Hindlimb muscle (tissue), 1 donor: ENCODE results near the gene UTS2. TPM values are rescaled to one million over a fixed set of nuclear protein-coding genes. Genes with fewer than 3 reads are reported as not detected.
A peak's percentile ranks its signal among the peaks of the same experiment; 100 is the strongest.

ENCODE experiments used
- DNase-seq: peaks from one replicate; pipeline ENCODE4 v3.0.0-alpha.2; 2013
- polyA plus RNA-seq: library from polyadenylated mRNA; unstranded; fragments of 120-200 nt; gene quantifications from one replicate; pipeline ENCODE4 v1.2.1, GENCODE V29; 2013; ENCODE audit not compliant: insufficient read length

The UTS2 gene
- polyA plus RNA-seq, 1 donor = not detected

DNA sequence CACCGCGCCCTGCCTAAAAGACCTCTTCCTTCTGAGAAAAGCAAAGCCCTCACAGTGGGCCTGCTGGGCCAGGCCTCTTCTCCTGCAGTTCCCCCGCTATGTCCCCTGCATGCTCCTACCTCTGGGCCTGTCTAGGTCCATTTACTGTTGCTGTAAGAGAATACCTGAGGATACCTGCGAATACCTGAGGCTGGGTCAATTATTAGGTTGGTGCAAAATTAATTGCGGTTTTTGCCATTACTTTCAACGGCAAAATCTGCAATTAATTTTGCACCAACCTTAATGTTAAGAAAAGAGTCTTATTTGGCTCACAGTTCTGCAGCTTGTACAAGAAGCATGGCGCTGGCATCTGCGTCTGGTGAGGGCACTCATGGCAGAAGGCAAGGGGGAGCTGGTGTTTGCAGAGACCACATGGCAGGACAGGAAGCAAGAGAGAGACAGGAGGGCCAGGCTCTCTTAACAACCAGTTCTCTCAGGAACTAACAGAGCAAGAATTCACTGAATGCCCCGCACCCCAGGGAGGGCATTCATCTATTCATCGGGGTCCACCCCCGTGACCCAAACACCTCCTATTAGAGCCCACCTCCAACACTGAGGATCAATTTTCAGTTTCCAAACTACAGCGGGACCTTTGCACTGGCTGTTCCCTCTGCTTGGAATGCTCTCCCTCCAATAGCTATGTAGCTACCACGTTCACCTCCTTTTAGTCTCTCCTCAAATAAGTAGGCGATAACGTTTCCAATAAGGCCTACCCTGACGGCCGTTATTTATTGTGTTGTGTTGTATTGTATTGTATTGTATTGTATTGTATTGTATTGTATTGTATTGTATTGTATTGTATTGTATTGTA, 9.6 kb upstream of the UTS2 start:
- DNase-seq = no peak

DNA sequence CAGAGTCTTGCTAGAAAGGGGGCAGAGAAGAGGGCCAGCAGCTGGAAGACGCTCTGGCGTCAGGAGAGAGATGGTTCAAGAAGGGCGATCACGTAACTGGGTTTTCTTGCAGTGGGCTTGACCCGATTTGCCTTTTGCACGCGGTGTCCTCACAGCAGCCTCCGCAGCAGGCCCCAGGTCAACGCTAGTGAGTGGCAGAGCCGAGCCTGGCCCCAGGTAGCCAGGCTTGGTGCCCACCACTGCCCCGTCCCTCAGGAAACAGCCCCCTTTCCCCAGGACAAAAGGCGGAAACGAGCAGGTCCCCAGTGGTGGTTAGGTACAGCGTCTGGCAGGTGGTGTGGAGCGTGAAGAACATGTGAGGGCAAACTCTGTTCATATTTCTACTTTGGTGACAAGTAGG, 8.6 kb upstream of the UTS2 start:
- no peak for DNase-seq

DNA sequence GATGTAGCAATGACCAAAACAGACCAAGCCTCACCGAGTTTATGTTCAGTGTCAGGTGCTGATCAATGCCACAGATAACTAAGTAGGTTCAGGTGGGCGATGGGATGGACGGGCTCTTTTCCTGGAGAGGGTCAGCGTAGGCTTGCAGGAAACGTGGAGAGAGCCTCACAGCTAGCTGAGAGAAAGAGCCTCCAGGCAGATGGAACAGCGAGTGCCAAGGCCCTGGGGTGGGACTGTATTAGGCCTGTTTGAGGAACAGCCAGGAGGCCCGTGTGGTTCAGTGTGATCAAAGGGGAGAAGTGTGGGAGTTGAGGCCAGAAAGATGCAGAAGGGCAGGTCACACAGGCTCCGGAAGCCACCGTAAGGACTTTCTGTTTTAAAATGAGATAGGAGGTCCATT, 7.3 kb upstream of the UTS2 start:
- no peak for DNase-seq

DNA sequence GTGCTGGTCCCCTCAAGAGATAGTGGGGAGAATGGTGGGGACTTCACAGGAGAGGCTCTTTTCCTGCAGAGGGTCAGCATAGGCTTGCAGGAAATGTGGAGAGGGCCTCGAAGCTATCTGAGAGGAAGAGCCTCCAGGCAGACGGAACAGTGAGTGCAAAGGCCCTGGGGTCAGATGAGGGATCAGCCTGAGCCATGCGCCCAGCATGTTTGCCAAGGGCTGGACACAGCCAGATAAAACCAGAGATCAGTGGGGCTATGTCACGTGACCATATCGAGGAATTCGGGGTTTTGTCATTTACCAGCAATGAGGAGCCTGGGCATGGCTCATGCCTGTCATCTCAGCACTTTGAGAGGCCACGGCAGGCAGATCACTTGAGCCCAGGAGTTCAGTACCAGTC, 6.5 kb upstream of the UTS2 start:
- DNase-seq = no peak

DNA sequence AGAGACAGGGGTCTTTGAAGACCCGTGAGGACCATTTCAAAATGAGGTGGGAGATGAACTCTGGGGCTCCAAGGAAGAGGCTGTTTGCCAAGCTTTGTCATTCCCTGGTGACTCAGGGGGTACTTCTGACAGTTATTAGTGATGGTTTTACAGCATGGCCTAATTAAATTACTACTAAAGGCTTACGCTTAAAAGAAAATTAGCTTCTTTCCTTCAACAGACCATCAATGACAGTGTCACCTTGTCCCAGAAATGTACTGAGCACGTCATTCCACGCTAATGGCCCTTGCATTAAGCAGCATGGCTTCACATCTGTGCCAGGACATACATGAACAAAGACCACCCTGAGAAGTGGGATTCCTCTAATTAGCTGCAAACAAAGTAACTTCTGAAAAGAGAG, 5.1 kb upstream of the UTS2 start:
- no peak for DNase-seq

DNA sequence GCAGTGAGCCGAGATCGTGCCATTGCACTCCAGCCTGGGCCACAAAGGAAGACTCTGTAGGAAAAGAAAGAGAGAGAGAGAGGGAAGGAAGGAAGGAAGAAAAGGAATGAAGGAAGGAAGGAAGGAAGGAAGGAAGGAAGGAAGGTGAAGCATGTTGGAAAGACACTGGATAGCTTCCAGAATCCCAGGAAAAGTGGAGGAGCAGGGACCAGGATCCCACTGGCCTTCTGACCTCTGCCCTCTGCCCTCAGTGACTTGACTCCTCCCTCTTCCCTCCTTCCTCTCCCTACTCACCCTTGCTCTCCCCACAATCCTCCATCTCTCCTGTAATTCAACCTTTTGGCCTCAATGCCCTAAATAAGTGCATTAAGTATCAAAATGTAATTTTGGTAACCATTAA, 4.1 kb upstream of the UTS2 start:
- DNase-seq = no peak

DNA sequence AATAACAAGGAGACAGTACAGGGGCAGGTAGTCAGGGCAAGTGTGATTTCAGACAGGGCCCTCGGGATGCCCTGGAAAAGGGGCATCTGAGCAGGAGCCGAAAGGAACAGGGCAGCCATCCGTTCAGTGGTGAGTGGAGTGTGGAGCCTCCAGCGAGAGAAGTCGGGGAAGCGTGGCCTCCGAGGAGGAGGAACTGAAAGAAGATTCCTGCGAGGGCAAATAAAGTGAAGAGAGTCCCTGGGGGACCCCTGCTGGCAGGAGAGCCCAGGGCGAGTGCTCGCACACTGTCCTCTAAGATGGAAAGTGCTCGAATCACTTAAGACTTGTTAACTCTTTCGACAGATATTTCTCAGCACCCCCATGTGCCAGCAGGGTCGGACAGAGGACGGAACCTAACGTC, 3.5 kb upstream of the UTS2 start:
- DNase-seq = peak; percentile 3

DNA sequence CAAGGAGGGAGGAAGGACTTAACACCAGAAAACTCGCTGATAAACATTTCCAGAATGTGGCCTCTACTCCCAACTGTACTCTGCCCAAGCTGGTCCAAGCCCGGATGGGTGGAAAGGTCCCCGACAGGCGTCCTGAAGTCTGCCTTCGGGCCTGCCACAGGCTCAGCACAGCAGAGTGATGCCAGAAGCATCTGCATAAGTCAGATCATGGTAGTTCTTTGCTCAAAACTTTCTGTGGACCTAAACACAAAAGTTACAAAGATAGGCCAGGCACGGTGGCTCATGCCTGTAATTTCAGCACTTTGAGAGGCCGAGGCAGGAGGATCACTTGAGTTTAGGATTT, 790 bp upstream of the UTS2 start:
- DNase-seq = no peak

DNA sequence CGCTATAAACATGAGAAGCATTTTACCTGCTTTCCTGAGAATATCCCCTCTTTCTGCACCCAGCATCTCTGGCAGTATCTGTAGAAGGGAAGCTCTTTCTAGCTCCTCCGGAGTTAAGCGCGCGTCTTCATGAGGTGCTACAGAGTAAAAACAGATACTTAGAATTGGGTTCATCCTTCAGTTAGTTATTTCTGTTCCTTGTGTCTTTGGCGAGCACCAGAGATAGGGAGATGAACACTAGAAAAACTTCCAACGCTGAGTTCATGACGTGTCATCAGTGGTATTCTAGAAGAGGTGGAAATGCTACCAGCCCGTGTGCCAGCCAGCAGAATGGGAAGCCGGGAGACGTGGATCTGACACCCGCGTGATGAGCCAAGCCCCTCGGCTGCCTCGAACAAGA, 2.1 kb downstream of the UTS2 start:
- no peak for DNase-seq

DNA sequence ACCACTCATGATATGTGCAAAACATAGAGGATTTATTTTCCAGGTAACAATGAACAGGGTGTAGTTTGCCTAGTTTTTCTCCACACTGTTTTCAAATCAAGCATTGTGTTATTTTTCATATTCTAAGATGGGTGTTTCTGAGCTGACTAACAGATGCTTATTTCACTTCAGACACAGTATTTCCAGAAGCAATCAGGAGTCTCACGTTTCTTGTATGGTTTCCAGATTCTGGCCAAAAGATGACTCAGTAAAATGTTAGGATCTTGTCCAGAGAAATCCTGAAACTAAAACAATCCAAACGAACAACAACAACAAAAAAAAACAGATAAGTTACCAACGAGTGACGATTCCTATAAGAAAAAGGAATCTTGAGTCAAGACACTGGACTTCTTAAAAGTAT, 5.3 kb downstream of the UTS2 start:
- DNase-seq = peak; percentile 11

DNA sequence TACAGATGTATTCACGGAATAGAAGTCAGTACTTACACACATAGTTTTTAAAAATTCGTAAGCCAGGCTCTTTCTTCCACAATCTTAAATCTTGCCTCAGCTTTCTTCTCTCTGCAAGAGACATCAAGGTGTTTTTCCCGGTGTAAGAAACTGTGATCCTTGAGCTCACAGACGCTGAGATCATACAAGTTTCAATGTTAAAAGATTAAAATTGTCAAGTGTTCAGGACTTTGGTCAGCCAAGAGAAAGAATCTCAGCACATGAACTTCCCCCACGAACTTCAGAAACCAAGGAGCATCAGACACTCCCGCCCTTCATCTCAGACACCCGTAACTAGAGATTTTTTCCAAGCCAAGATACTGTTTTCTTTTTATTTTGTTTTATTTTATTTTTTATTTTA, 6.2 kb downstream of the UTS2 start:
- DNase-seq = no peak

DNA sequence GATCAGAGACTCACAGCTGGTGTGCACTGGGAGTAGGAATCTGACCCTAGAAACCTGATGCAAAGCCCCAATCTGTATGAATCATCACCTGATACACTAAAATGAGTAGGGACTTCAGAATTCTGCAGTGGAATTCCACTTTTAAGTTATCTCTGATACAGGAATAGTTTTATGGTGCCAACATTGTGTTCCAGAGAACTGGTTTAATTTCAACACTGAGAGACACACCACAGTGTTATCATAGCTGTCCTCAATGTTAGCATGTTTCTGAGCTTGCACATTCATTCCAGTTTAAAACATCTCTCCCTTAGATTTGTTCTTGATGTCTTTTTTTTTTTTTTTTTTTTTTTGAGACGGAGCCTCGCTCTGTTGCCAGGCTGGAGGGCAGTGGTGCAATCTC, 7.1 kb downstream of the UTS2 start:
- no peak for DNase-seq

DNA sequence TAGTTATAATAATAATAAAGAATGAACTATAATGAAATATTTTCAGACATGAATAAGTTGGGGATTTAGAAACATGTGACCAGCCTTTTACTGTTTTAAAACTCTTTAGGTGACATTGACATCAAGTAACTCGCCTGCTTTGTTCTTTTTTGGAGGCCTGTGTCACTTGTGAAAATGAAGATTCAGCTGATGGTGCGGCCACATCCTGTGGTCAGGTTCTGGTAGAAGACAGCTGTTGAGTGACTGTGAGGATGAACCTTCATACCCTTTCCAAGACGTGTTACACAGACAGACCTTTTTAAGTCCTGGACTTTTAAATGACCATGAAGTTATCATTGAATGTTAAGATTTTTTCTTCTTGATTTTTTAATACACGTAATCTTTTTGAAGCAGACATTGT, 10.3 kb downstream of the UTS2 start:
- no peak for DNase-seq

DNA sequence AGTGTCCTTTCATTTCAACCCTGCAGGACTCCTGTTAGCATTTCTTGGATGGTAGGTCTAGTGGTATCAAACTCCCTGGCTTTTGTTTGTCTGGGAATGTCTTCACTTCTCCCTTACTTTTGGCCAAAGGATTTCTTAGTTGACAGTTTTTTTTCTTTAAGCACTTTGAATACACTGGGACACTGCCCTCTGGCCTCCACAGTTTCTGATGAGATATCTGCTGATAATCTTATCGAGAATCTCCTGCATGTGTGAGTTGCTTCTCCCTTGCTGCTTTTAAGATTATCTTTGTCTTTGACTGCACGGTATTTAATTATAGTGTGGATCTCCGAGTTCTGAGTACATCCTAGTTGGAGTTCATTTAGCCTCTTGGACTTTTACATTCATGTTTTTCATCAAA, 13.3 kb downstream of the UTS2 start:
- no peak for DNase-seq

DNA sequence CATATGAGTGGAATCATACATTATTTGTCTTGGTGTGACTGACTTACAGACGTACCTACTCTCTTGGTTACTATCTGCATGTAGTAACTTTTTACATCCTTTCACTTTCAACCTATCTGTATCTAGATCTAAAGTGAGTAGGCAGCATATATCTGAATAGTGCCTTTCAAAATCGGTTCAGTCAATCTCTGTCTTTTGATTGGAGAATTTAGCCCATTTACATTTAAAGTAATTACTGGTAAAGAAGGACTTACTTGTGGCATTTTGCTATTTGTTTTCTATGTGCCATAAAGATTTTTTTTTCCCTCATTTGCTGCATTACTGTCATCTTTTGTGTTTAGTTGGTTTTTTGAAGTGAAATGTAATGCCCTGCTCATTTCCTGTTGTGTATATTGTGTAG, 14.2 kb downstream of the UTS2 start:
- no peak for DNase-seq

DNA sequence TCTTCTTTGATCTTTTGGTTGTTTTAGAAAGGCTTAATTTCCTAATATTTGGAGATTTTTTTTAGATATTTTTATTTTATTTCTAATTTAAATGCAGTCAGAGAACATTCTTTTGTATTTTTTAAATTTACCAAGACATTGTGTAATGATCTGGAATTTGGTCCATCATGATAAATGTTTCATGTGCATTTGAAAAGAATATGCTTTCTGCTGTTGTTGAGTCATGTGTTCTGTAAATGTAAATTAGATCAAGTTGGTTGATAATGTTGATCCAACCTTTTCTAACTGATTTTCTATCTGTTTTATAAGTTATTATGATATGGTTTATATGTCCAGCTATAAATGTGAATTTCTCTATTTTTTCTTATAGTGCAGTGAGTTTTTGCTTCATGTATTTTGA, 19.8 kb downstream of the UTS2 start:
- no peak for DNase-seq

DNA sequence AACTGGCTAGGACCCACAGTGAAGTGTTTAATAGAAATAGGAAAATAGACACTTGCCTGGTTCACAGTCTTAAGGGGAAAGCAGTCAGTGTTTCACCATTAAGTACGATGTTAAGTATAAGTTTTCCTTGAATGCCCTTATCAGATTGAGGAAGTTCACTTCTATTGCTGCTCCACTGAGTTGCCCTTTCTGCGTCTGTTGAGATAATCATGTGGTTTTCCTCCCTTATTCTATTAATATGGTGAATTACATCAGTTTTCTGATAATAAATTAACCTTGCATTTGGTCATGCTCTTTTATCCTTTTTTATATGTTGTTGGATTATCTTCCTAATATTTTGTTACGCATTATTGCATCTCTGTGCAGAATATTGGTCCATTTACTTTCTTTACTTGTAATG, 21.4 kb downstream of the UTS2 start:
- no peak for DNase-seq

DNA sequence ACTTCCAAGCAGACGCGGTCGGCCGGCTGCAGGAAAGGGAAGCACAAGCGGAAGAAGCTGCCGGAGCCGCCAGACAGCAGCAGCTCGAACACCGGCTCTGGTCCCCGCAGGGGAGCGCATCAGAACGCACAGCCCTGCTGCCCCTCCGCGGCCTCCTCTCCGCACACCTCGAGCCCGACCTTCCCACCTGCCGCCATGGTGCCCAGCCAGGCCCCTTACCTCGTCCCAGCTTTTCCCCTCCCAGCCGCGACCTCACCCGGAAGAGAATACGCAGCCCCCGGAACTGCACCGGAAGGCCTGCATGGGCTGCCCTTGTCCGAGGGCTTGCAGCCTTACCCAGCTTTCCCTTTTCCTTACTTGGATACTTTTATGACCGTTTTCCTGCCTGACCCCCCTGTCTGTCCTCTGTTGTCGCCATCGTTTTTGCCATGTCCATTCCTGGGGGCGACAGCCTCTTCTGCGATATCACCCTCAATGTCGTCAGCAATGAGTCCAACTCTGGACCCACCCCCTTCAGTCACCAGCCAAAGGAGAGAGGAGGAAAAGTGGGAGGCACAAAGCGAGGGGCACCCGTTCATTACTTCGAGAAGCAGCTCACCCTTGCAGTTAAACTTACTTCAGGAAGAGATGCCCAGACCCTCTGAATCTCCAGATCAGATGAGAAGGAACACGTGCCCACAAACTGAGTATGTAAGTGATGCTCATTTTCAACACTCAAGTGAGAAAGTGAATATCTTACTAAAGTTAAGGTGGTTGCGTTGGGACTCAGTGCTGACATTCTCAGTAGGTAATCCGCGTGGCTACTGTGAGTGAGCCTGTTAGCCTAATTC, 25.5 kb downstream of the UTS2 start:
- peak; percentile 45 for DNase-seq

DNA sequence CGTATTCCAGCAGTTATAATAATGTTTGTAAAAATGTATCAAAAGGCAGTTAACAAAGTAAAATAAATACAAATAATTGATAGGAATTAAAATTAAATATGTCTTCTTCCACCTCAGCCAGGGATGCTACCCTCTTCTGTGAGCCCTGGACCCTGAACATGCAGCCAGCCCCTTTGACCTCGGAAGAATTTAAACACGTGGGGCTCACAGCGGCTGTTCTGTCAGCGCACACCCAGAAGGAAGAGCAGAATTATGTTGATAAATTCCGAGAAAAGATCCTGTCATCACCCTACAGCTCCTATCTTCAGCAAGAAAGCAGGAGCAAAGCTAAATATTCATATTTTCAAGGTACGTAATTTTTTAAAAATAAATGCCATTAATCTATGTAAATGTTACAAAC, 26.5 kb downstream of the UTS2 start:
- DNase-seq = no peak

DNA sequence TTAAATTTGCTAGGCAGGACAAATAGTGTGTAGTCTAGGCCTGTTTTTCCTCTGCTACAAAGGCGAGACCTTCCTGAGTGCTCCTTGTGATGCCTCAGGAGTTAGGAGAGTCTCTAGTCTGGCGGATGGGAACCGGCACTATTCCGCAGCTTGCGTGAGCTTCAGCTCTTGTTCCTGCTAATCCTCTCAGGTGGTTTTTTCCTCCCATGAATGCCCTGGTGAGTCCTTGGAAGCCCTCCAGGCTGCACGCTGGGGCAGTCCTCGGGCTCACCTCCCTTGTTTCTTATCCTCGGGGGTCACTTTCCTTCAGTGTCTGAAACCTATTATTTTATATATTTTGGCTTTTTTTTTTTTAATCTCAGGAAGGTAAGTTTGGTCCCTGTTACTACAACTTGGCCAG, 28.2 kb downstream of the UTS2 start:
- no peak for DNase-seq

DNA sequence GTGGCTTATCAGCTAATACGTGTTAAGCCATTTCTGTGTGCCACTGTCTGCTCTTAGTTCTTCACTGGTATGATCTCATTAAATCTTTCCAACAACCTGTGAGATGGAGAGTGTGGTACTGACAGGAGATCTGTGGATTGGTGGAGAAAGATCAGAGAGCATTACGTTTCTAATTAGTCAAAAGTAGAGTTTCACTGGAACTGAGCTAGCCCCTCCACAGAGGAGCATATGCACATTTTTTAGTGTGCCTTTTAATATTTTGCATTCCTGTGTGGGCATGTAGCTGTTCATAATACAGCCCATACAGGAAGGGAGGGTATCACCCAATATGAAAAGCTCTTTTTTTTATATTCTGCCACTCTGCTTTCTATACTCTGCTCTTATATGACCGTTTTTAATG, 31.6 kb downstream of the UTS2 start:
- DNase-seq = no peak

DNA sequence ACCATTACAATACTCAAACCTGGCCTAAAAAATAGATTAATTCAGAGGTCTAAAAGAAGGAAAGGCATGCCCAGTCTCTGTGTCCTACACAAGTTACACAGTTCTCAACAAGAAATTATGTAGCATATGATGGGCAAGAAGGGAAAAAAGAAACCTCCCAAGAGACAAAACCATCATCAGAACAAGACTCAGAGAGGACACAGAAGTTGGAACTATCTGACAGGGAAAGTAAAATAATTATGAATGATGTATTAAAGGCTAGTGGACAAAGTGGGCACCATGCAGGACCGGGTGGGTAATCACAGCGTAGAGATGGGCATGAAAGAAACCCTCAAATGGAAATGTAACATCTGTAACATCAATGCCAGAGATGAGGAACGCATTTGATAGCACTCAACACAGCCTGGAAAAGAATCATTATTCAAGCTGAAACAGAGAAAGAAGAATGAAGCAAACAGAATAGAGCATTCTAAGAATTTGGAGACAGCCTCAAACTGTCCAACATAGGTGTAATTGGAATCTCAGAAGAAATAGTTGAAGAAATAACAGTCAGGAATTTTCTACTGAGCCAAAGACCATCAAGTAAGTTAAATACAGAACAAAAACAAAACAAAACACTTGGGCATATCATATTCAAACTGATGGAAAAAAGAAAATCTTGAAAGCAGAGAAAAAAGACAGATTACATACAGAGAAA, 39.0 kb downstream of the UTS2 start:
- no peak for DNase-seq

DNA sequence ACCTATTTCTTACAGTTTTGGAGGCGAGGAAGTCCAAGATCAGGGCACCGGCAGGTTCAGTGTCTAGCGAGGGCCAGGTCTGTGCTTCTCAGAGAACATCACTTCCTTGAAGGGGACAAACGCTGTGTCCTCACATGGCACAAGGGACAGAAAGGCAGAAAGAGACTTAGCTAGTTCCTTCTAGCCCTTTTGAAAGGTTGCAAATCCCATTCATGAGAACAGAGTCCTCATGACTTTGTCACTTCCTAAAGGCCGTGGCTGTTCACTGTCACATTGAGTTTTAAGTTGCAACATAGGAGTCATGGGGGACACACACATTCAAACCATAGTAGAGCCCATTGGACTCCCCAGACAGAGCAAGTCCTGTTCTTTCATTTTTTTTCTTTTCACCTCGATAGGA, 41.4 kb downstream of the UTS2 start:
- no peak for DNase-seq

DNA sequence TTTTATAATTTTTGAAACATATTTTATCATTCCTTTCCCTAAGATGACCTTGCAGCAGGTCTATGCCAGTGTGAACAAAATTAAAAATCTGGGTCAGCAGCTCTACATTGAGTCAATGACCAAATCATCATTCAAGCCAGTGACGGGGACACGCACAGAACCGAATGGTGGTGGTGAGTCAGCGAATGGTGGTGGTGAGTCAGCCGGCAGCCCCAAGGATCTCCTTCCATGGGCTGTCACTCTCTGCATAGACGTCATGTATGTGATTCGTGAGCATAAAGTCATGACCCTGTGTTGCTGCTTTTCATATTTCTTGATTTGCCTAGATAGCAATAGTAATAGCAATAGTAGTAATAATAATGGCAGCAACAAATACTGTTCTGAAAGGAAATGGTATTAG, 42.5 kb downstream of the UTS2 start:
- DNase-seq = no peak
